HepG2 (cell line): Measurements from ENCODE around the gene SECTM1. TPM values are rescaled to one million over a fixed set of nuclear protein-coding genes. Genes with fewer than 3 reads are reported as not detected.

Experiments used
- AKNA ChIP-seq: sonication (generic); formaldehyde crosslinking; IDR thresholded peaks from 2 replicates; pipeline ENCODE4 v1.4.0; 2020; ENCODE audit warnings: missing genetic modification reagents, borderline replicate concordance
- E2F2 ChIP-seq: sonication (generic); formaldehyde crosslinking; IDR thresholded peaks from 2 replicates; pipeline ENCODE4 v1.4.0; 2020; ENCODE audit warnings: missing genetic modification reagents, borderline replicate concordance
- HMG20A ChIP-seq: IDR thresholded peaks from 2 replicates; pipeline ENCODE4 v1.6.1; 2016; ENCODE audit warnings: borderline replicate concordance
- HNF4A ChIP-seq: sonication (generic); formaldehyde crosslinking; IDR thresholded peaks from 2 replicates; pipeline ENCODE4 v1.4.0; 2020; ENCODE audit warnings: missing genetic modification reagents
- NRL ChIP-seq: sonication (generic); formaldehyde crosslinking; IDR thresholded peaks from 2 replicates; pipeline ENCODE4 v1.5.0; 2020; ENCODE audit warnings: missing genetic modification reagents, mild to moderate bottlenecking, moderate library complexity, borderline replicate concordance
- SKI ChIP-seq: fragments of 450-650 bp; IDR thresholded peaks from one replicate; pipeline ENCODE4 v1.6.1; 2018; ENCODE audit warnings: mild to moderate bottlenecking; ENCODE audit not compliant: partially characterized antibody
- STAT6 ChIP-seq: sonication (generic); formaldehyde crosslinking; IDR thresholded peaks from 2 replicates; pipeline ENCODE4 v1.4.0; 2020; ENCODE audit warnings: missing genetic modification reagents, mild to moderate bottlenecking, borderline replicate concordance
- ZBTB25 ChIP-seq: IDR thresholded peaks from 2 replicates; pipeline ENCODE4 v1.6.1; 2018; ENCODE audit warnings: missing genetic modification reagents
- ZNF160 ChIP-seq: sonication (generic); formaldehyde crosslinking; IDR thresholded peaks from 2 replicates; pipeline ENCODE4 v1.8.0; 2022; ENCODE audit warnings: mild to moderate bottlenecking, inconsistent platforms, missing genetic modification reagents
- ZNF234 ChIP-seq: sonication (generic); formaldehyde crosslinking; conservative IDR thresholded peaks from 2 replicates; pipeline ENCODE4 v1.5.1; 2020; ENCODE audit warnings: mild to moderate bottlenecking, missing genetic modification reagents
- ZNF280B ChIP-seq: sonication (generic); formaldehyde crosslinking; IDR thresholded peaks from 2 replicates; pipeline ENCODE4 v1.5.0; 2020; ENCODE audit warnings: missing genetic modification reagents, mild to moderate bottlenecking, borderline replicate concordance
- ZNF543 ChIP-seq: sonication (generic); formaldehyde crosslinking; IDR thresholded peaks from 2 replicates; pipeline ENCODE4 v1.4.0; 2020; ENCODE audit warnings: mild to moderate bottlenecking, missing genetic modification reagents
- ZNF547 ChIP-seq: sonication (generic); formaldehyde crosslinking; IDR thresholded peaks from 2 replicates; pipeline ENCODE4 v1.5.1; 2020; ENCODE audit warnings: mild to moderate bottlenecking, missing genetic modification reagents
- ZNF672 ChIP-seq: sonication (generic); formaldehyde crosslinking; IDR thresholded peaks from 2 replicates; pipeline ENCODE4 v1.8.1; 2022; ENCODE audit warnings: missing genetic modification reagents
- ZNF770 ChIP-seq: sonication (generic); formaldehyde crosslinking; IDR thresholded peaks from 2 replicates; pipeline ENCODE4 v1.5.0; 2020; ENCODE audit warnings: mild to moderate bottlenecking, missing genetic modification reagents
- polyA plus RNA-seq, 8 experiments: library from polyadenylated mRNA; depleted of rRNA in 3 of 8; stranded (reverse) in 7 of 8; unstranded in 1 of 8; fragments of >200 nt; fragmentation: Illumina TruSeq in 4 of 8; extraction: Trizol in 4 of 8; gene quantifications; 2 replicates each; pipeline versions ENCODE4 v1.2.1 to v1.2.3, GENCODE V29; 2011 to 2016; ENCODE audit warnings: low read depth in 4 of 8, missing spikeins in 1 of 8, mixed read lengths in 1 of 8; ENCODE audit not compliant: insufficient read depth in 1 of 8
- total RNA-seq, 5 experiments: library from RNA; depleted of rRNA; stranded (reverse); fragments of >200 nt; fragmentation: Illumina TruSeq; extraction: Trizol; gene quantifications; 2 replicates each; pipeline ENCODE4 v1.2.3, GENCODE V29; 2016; ENCODE audit warnings: low read depth in 1 of 5

The SECTM1 gene
- total and polyA plus RNA-seq, 2 of the 13 experiments (the other 11 are each of a cell fraction or from before 2014, with no cell fraction given) = 3.5 to 5.3 TPM

GRCh38 chr17:82332669-82333278, 792 bp downstream of the SECTM1 start (continued):
- TF ChIP-seq SKI (no peak), AKNA (CRISPR knock-in tag) (no peak), ZNF547 (no peak), ZBTB25 (CRISPR knock-in tag) (no peak), ZNF543 (CRISPR knock-in tag) (0 out of 2 replicates have a peak, but pooled peaks have one; percentile 13), ZNF672 (CRISPR knock-in tag) (0 out of 2 replicates have a peak, but pooled peaks have one; percentile 26), ZNF160 (CRISPR knock-in tag) (no peak), ZNF234 (CRISPR knock-in tag) (no peak), NRL (CRISPR knock-in tag) (0 out of 2 replicates have a peak, but pooled peaks have one; percentile 54), ZNF280B (CRISPR knock-in tag) (no peak), ZNF770 (CRISPR knock-in tag) (no peak), E2F2 (CRISPR knock-in tag) (no peak), HMG20A (no peak), HNF4A (CRISPR knock-in tag) (0 out of 2 replicates have a peak, but pooled peaks have one; percentile 0), STAT6 (CRISPR knock-in tag) (no peak)
